Measurements from ENCODE around the gene COX4I1. TPM values are rescaled to one million over a fixed set of nuclear protein-coding genes. Genes with fewer than 3 reads are reported as not detected.

COX4I1 gene
- total and polyA plus RNA-seq, 9 of the 15 experiments (the other 6 are each of a cell fraction or from before 2014, with no cell fraction given), result 651 to 2,356 (median 1,032) TPM

- CTCF ChIA-PET (ENCODE audit: low intra/inter-chr PET ratio), result no interaction called here
- no peak overlapping the region for H3K27ac ChIP-seq (ENCODE audit: extremely low read depth, low read depth, low read length)
- WGBS (ENCODE audit: insufficient coverage, low coverage, missing lambda C conversion rate), result 5% methylated on average over 8 of the region's 8 CpGs
- H3K4me2 ChIP-seq (ENCODE audit: insufficient read depth, low read length), result no peak overlapping the region
- H3K4me3 ChIP-seq, result no peak overlapping the region
- peaks cover 0 to 8% of the 10 kb centered on the region in 2 experiments; a peak in 3 of 5 replicates for H3K4me1 ChIP-seq (replicated peaks in 1 of 2; ENCODE audit: control insufficient read depth in 2 of 2, insufficient read depth in 2 of 2, low read length in 2 of 2)
- intact Hi-C loops (cut with micrococcal nuclease), result no loop called here
- peaks cover 12 to 30% of the 10 kb centered on the region in 2 experiments; a peak in 4 of 5 replicates for H3K27me3 ChIP-seq (ENCODE audit: control insufficient read depth in 2 of 2, insufficient read depth in 2 of 2, low read length in 2 of 2)
- peak; percentile 59 for ATAC-seq
- no peaks in the 10 kb centered on the region for H3K9me1 ChIP-seq (ENCODE audit: control insufficient read depth, insufficient read depth, low read length)
- H3K79me2 ChIP-seq (ENCODE audit: control insufficient read depth, insufficient read depth, low read length), result no peaks in the 10 kb centered on the region
- BruUV-seq (replicated peaks), result no TSS peak
- DNase-seq (ENCODE audit: extremely low read depth in 1 of 4, low spot score in 3 of 4), result peak in 1 of 4 experiments; percentile 15
- H3K9ac ChIP-seq (ENCODE audit: insufficient read depth in 1 of 2, low read depth in 2 of 2, low read length in 2 of 2), result no peak overlapping the region; a peak in 1 of 4 replicates
- H2AFZ ChIP-seq (ENCODE audit: low read depth, low read length), result no peak overlapping the region
- no peaks in the 10 kb centered on the region for H3K9me3 ChIP-seq (replicated peaks; ENCODE audit: control insufficient read depth, insufficient read depth, low read depth, low read length)
- POLR2A ChIA-PET, result interaction anchor here (1.6 kb wide), 1 partner anchor 14 kb away, joined by 3 read pairs; no protein-coding TSS in a partner anchor
- TF ChIP-seq PATZ1 (CRISPR knock-in tag; IDR thresholded peaks at IDR 0.05; ENCODE audit: borderline replicate concordance), result no peak
- TF ChIP-seq DPF2 (IDR thresholded peaks at IDR 0.05), result peak; percentile 36; the same call in 1 of the 2 replicates
- TF ChIP-seq POLR2B (IDR thresholded peaks at IDR 0.05; ENCODE audit: low read depth, partially characterized antibody), result no peak
- TF ChIP-seq ATF3 (IDR thresholded peaks at IDR 0.05), result peak; percentile 61
- no peak for TF ChIP-seq ATF3 (CRISPR knock-in tag; conservative IDR thresholded peaks at IDR 0.05)
- TF ChIP-seq JUND (IDR thresholded peaks at IDR 0.05; ENCODE audit: borderline replicate concordance, low read depth, low read length), result peak; percentile 29; the same call in 1 of the 2 replicates
- TF ChIP-seq JUND (tag; IDR thresholded peaks at IDR 0.05; ENCODE audit: borderline replicate concordance, low read depth, low read length), result peak; percentile 38; the same call in 1 of the 3 replicates
- TF ChIP-seq GMEB1 (CRISPR knock-in tag; IDR thresholded peaks at IDR 0.05), result no peak
- no peak for TF ChIP-seq DACH1 (IDR thresholded peaks at IDR 0.05; ENCODE audit: partially characterized antibody)
- TF ChIP-seq FOSL1 (tag; conservative IDR thresholded peaks at IDR 0.05), result peak; percentile 85
- TF ChIP-seq MEIS2 (IDR thresholded peaks at IDR 0.05; ENCODE audit: partially characterized antibody), result peak; percentile 4
- TF ChIP-seq TCF7L2 (IDR thresholded peaks at IDR 0.05; ENCODE audit: low read depth, low read length), result no peak
- TF ChIP-seq, protein P1, sequence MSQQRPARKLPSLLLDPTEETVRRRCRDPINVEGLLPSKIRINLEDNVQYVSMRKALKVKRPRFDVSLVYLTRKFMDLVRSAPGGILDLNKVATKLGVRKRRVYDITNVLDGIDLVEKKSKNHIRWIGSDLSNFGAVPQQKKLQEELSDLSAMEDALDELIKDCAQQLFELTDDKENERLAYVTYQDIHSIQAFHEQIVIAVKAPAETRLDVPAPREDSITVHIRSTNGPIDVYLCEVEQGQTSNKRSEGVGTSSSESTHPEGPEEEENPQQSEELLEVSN (IDR thresholded peaks at IDR 0.05; ENCODE audit: borderline replicate concordance in 1 of 2, extremely low read depth in 1 of 2, insufficient read depth in 1 of 2, insufficient read length in 1 of 2, low read depth in 1 of 2, low read length in 1 of 2, poor library complexity in 1 of 2, severe bottlenecking in 1 of 2), result peak in 1 of 2 experiments; percentile 10
- no peak for TF ChIP-seq ZNF354B (CRISPR knock-in tag; IDR thresholded peaks at IDR 0.05)
- no peak for TF ChIP-seq EWSR1 (IDR thresholded peaks at IDR 0.05; ENCODE audit: borderline replicate concordance, low read depth, partially characterized antibody)
- no peak for TF ChIP-seq ZNF224 (CRISPR knock-in tag; IDR thresholded peaks at IDR 0.05)
- TF ChIP-seq MBD2 (IDR thresholded peaks at IDR 0.05; ENCODE audit: borderline replicate concordance, low read depth), result no peak
- FAIRE-seq, result no peak
- in situ Hi-C loops (cut with MboI), result no loop called here
- H4K20me1 ChIP-seq (replicated peaks; ENCODE audit: control insufficient read depth, insufficient read depth, low read length), result no peaks in the 10 kb centered on the region
- no peaks in the 10 kb centered on the region for H3K36me3 ChIP-seq (ENCODE audit: control insufficient read depth, insufficient read depth, low read length)
Measured at GRCh38 chr16:85767531-85767930, 32.0 kb upstream of the COX4I1 start.
